Middle frontal gyrus (tissue), 1 donor: ENCODE measurements around the gene XYLT1.

Experiments used
- DNase-seq: peaks from one replicate; pipeline ENCODE4 v3.0.0-alpha.2; 2015; ENCODE audit warnings: low spot score; ENCODE audit errors: extremely low spot score

XYLT1 gene

DNA sequence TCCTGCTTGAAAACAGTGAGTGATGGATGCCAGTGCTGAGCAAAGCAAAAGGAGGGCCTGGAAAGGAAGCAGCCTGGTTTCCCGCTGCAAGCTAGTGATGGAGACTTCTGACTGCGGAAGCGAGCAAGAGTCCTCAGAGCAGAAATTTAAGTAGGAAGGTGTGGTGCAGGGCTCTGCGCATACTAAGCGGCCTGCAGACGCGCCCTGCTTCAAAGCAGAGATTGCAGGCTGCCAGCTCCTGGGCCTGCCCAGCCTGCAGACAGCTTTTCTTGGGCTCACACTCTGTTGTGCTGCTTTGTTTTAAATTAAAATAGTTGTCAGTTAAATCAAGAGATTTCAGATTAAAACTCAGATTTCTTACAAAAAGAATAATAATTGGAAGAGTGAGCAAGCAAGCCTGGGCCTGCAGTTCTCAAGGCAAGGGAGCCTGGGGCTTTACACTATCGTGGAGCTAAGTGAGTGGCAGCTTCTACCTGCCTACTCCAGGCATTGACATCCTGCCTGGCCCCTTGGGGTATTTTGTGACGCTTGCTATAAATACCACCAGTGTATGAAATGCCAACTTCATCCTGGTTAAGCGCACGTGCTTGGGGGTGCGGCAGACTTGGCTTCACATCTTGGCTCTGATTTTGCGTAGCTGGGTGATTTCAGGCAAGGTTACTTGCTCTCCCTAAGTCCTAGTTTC, 237.3 kb downstream of the XYLT1 start:
- DNase-seq: no peak

DNA sequence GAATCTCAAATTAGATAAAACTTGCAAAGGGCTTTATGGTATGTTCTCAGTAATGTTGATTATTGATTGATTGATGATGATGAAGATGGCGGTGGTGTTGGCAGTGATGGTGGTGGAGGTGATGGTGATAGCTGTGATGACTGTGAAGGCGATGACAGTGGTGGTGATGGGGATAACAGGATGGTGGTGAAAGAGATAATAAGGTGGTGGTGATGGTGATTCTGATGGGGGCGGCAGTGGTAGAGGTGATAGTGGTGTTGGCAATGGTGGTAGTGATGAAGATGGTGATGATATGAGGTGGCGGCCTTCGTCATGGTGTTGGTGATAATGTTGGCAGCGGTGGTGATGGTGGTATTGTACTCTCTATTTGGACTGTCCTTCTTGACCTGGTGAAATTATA, 238.3 kb downstream of the XYLT1 start:
- no peak for DNase-seq

DNA sequence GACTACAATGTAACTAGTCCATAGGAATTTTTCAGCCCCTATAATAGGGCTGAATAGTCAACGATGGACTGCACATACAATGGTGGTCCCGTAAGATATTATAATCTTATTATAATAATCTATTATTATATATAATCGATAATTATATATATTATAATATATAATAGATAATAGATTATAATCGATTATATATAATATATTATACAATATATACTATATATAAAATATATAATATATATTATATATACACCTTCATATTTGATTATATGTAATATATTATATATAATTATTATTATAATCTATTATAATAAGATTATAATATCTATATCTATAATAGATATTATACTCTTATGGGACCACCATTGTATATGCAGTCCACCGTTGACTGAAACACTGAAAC, 238.8 kb downstream of the XYLT1 start:
- no peak for DNase-seq

DNA sequence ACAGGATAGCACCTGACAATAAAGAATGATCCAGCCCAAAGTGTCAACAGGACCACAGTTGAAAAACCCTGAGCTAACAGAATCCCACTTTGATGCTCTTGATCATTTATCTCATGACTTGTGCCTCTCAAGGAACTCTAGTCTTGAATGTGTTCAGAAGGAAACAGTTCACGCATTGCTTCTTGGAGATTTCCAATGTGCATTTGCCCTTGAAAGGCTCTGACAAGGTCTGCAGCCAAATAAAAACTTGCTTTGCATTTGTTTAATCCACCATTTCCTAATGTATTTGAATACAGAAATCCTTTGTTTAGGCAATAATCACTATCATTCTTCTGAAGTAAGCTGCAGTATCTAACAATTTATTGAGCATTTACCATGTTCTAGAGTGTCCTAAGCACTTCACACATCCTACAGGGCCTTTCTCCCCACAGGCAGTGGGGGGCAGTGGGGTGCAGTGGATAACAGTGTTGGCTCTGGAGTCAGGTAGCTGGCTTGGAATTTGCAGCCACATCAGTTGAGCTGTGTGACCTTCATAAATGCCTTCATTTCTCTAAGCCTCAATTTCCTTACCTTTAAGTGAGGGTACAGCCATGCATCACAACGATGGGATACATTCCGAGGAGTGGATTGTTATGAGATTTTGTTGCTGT, 239.7 kb downstream of the XYLT1 start:
- no peak for DNase-seq

DNA sequence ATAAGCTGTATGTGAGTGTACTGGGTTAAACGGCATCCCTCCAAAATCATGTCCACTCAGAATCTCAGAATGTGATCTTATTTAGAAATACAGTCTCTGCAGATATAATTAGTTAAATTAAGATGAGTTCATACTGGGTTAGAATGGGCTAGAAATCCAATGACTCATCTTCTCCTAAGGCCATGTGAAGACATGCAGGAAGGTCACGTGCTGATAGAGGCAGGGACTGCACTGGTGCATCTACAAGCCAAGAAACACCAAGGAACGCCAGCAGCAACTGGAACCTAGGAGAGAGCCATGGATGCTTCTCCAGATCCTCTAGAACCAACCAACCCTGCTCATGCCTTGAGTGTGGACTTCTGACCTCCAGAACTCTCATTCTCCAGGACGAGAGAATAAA, 241.0 kb downstream of the XYLT1 start:
- DNase-seq: no peak

DNA sequence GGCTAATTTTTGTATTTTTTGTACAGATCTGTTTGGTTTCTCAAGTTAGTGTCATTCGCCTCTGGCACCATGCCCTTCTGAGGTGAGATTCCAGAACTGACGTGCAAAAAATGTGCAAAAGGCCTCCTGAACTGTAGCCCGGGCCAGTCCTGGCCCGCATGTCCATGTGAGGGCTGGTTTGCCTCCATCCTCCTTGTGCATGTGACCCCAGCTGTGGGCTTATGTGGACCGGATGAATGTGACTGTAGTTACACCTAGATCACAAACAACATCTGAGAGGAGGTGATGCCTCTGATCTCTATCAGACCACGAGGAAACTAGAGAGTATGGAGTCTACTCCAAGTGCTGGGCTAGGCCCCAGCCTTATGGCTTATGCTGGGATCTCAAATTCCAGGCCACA, 241.6 kb downstream of the XYLT1 start:
- no peak for DNase-seq

DNA sequence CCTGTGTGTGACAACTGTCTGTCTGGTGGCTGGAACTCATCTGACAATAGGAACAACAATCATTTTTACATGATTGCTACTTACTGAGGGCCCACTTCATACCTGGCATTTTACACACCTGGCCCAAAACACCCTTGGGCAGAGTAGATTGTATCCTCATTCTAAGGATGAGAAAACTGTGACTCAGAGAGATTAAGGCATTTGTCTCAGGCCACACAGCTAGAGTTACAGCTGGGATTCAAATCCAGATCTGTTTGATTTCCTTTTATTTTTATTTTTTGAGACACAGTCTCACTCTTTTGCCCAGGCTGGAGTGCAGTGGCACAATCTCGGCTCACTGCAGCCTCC, 242.1 kb downstream of the XYLT1 start:
- DNase-seq: no peak

DNA sequence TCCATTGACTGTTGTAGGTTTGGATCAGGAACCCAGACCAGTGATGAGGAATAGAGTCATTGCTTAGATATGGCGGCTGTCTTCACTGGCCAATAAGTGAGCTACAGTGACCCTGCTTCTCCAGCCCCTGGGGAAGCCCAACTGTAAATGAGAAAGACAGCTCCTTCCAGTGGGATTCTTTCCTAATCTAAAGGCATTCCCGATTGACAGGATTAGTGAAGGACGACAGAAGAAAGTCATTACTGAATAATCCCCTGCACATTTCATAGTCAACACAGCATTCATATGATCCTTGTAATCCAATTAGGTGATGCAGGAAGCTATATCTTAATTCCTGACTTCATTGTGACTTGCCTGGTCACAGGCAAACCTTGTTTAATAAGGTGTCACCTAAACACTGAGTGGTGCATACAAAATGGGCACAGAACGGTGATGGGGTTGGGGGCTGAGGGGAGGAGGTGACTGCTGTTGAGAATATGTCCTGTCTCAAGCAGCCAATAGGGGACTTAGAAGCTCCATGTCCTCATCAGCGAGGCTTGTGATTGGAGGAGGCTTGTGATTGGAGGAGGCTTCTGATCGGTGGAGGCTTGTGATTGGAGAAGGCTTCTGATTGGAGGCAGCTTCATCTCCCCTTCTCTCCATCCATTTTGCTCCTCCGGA, 242.6 kb downstream of the XYLT1 start:
- DNase-seq: no peak

DNA sequence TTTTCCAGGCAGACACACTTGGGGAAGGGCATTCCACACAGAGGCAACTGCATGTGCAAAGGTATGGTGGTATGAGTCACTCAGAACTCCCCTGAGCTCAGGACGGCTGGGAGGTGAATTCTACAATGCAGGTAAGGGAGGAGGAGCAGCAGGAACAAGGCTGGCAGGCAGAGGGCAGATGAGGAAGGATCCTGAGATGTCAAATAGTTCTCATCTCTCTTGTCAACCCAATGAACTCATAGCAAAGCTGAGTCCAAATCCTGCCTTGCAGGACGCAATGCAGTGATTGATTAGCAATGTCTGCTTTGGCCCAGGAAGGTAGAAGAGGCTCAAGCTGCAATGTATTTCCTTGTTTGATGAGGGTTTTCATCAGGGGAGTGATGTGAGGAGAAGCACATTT, 243.5 kb downstream of the XYLT1 start:
- no peak for DNase-seq

DNA sequence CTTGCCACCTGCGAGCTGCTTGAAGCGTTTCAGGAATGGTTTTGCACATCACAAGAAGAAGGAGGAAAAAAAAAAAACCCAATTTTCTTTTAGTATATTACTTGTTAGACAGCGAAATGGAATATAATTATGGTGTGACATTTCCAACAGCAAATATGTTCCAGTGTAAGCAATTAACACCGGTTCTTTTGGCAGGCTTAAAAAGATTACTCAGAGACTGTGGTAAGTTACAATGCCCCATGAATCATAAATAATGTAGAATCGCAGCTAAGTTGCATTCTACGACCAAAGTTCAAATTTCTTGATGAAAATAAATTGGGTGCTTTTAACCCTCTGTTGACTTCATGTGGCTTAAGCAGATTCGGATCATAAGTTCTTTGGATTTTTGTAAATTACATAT, 245.2 kb downstream of the XYLT1 start:
- no peak for DNase-seq

DNA sequence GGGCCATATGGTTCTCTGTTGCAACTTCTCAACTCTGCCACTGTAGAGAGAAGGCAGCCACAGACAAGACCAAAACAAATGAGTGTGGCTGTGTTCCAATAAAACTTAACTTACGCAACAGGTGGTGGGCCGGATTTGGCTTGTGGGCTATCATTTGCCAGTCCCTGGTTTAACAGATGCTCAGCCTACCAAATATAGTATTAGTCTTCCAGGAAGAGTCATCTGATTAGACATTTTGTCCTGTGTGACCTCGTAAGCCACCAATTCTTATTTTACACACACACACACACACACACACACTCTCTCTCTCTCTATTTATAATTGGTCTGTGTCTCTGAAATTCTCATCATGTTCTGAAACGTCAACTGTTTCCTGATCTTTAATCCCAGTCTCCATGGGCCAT, 245.9 kb downstream of the XYLT1 start:
- DNase-seq: peak; percentile 35

DNA sequence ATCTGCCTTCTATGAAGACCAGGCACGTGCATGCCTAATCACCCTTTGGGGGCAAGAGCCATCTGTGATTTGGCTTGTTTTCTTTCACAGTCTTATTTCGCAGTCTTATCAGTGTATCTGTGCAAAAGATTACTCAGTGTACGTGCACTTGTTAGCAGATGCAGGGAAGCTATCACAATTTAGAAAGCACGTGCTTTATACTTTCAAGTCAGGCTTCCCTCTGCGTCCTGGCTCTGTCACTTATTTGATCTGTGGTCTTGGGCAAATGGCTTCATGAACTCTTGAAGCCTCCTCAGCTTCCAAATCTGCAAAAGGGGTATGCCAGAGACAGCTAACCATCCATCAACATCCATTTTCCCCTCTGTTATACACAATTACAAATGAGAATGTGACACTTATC, 246.4 kb downstream of the XYLT1 start:
- no peak for DNase-seq

DNA sequence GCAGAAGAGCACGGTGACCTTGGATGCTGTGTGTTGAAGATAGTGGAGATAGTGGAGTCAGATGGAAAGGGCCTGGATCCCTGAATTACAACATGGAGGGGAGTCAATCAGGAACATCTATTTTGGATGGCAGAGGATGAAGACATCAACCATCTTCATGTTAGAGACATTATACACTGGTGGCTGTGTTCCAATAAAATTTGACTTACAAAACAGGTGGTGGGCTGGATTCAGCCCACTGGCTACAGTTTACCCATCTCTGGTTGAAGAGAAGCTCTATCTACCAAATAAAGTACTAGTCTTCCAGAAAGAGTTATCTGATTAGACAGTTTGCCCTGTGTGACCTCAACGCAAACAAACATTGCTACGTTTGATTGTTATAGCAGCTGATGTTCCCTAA, 247.2 kb downstream of the XYLT1 start:
- DNase-seq: no peak

DNA sequence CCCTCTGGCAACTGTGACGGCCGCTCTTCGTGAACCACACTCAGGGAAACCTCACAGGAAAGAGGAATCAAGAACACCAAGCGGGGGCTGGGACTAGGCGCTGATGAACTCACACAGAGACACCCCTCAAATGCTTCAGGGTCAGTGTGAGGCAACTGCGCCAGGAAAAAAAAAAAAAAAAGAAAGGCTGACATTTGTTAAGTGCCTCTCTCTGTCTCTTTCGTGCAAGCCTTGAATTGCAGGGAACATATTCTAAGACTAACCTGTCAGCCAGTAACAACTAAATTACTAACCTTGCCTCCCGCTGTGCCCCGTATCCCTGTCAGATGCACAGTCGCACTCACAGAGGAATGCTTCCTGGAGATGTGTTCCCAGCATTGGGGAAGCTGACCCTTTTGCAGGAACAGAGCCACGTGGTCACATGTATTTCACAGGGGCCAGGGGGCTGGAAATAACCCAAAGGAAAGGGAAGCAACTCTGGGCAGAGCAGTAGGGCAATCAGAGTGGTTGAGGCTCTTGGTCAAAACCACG, 247.8 kb downstream of the XYLT1 start:
- DNase-seq: no peak

DNA sequence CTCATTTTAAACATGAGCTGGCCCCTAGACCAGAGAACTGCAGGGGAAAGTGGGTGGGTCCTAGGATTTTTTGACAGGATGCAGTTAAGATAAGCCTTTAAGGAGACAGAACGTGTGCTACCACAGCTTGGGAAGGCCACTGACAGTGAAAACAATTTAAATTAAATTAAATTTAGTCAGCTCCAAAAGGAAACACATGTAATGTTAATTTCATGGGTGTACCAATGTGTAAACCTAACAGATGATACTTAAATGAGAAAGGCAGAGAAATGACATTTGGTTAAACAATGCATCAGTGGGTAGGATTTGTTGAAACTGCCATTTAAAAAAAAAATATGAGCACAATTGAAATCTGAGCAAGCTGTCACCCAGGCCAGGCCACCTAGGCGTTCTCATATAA, 250.8 kb downstream of the XYLT1 start:
- no peak for DNase-seq

DNA sequence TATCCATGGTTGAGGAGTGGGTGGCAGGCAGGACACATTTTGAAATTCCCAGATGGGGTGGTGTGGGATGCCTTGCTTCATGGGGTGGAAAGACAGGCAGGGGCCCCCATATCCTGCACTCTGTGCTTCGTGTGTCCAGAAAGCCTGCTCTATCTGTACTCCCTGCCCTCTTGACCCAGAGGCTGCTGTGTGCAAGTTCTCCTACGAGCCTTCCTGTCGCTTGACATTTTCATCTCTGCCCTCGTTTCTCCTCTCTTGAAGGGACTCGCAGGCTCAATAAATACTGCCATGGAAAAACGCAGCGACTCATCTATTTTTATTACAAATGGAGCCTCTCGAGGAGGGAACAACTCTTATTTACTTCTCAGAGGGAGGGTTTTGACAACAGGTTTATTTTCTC, 254.8 kb downstream of the XYLT1 start:
- no peak for DNase-seq

DNA sequence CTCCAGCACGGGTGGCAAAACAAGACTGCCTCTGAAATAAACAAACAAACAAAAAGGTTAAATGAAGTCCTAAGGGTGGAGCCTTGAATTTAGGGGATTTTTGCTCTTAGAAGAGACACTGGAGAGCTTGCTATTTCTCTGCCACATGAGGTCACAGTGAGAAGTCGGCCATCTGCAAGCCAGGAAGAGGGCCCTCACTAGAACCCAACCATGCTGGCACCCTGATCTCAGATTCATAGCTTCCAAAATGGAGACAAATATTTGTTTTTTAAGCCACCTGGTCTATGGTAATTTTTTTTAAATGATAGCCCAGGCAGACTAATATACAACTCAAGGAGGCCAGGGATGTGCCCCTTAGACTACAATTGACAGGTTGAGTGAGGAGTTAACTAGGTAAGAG, 255.5 kb downstream of the XYLT1 start:
- no peak for DNase-seq

DNA sequence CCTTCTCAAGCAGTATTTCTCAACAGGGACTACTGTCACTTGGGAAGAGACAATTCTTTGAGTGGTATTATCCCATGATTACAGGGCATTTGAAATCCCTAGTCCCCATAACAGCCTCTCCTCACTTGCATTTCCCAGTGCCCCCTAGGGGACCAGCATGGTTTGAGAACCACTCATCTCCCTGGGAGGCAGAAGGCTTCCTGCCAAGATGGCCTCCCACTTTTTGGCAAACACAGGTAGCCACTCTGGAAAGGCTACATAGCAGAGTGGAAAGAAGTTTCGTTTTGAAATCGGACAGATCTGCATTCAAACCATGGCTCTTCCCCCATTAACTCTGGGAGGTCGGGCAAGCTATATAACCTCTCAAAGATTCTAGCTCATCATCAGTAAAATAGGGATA, 256.8 kb downstream of the XYLT1 start:
- DNase-seq: no peak

DNA sequence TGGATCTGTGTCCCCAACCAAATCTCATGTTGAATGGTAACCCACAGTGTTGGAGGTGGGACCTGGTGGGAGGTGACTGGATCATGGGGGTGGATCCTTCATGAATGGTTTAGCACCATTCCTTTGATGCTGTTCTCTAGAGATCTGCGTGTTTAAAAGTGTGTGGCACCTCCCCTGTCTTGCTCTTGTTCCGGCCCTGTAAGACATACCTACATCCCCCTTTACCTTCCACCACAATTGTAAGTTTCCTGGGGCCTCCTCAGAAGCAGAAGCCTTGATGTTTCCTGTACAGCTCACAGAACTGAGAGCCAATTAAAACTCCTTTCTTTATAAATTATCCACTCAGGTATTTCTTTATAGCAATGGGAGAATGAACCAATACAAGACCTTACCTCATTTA, 257.7 kb downstream of the XYLT1 start:
- no peak for DNase-seq

DNA sequence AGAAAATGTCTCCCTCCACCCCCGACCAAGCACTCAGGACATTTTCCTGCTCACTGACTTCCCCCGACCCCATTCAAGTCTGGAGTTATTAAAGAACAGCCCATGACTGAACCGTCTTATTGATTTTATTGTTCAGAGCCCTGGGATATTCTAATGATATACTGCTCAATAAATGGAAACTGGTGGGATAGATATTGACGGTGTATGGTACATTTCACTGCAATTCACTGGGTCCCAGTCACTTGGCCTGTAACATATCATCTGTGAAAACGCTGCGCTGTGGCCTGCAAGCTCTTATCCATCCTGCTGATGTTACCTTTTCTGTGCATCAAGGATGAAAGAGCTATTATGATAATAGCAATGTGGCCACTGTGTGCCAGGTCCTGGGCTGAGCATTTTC, 258.2 kb downstream of the XYLT1 start:
- no peak for DNase-seq

DNA sequence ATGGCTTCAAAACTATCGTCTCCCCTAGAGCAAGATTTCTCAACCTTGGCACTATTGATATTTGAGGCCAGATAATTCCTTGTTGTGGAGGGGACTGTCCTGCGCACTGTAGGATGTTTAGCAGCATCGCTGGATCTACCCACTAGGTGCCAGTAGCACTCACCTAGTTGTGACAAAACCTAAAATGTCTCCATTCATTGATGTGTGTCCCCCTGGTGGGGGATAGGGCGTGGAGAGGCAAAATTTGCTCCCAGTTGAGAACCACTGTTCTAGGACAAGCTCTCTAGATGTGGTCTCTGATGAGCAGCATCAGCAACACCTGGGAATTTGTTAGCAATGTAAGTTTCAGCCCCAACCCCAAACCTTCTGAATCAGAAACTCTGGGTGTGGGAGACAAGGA, 259.0 kb downstream of the XYLT1 start:
- DNase-seq: no peak

DNA sequence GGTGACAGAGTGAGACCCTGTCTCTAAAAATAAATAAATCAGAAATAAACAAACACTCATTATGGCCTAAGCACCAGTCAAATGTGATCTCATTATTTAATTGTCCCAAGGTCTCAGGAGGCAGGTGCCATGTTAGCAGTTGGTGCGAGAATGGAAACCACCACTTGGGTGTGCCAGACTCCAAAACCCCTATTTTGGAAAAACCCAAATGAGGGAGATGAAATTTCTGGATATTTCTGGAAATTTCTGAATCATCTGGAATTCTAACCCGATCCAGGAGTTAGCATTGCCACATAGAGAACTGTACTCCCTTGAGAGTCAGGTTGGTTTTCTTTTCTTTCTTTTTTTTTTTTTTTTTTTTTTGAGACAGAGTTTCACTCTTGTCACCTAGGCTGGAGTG, 264.0 kb downstream of the XYLT1 start:
- DNase-seq: no peak
